ENCODE results near the gene C12orf57.

Gene C12orf57

DNA sequence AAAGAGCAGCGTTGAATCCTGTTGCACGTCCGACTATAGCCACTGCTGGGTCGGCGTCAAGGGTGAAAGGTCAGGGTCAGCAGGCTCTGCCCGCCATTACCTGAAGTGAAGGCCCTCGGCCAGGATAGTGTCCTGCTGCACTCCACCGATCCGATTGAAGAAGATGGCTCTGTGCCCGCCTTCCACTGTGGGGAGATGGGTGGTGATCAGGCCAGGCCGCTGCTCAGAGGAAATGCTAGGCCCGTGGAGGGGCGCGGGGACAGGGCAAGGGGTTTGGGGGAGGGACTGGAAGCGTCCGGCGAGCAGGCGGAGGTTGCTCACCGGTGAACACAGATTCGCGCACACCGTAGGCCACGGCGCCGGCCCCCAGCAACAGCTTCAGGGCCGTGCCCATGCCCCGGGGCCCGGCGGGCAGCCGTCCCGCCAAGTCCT lies 26.3 kb downstream of the C12orf57 start:
- TF ChIP-seq, protein P1, sequence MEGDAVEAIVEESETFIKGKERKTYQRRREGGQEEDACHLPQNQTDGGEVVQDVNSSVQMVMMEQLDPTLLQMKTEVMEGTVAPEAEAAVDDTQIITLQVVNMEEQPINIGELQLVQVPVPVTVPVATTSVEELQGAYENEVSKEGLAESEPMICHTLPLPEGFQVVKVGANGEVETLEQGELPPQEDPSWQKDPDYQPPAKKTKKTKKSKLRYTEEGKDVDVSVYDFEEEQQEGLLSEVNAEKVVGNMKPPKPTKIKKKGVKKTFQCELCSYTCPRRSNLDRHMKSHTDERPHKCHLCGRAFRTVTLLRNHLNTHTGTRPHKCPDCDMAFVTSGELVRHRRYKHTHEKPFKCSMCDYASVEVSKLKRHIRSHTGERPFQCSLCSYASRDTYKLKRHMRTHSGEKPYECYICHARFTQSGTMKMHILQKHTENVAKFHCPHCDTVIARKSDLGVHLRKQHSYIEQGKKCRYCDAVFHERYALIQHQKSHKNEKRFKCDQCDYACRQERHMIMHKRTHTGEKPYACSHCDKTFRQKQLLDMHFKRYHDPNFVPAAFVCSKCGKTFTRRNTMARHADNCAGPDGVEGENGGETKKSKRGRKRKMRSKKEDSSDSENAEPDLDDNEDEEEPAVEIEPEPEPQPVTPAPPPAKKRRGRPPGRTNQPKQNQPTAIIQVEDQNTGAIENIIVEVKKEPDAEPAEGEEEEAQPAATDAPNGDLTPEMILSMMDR (IDR thresholded peaks at IDR 0.05), result no peak

DNA sequence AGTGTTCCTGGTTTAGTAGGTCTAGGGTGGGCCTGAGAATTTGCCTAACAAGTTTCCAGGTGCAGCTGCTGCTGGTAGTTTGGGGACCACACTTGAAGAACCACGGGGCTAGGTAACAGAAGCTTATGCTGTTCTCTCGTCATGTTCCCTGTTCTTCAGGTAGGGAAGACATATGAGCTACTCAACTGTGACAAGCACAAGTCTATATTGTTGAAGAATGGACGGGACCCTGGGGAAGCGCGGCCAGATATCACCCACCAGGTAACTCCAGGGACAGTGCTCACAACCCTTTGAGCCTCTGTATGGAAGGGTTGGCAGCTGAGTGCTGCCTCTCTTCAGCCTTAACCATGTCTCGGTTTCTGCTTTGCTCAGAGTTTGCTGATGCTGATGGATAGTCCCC lies 30.4 kb downstream of the C12orf57 start:
- TF ChIP-seq, protein P1 (IDR thresholded peaks at IDR 0.05), result no peak

DNA sequence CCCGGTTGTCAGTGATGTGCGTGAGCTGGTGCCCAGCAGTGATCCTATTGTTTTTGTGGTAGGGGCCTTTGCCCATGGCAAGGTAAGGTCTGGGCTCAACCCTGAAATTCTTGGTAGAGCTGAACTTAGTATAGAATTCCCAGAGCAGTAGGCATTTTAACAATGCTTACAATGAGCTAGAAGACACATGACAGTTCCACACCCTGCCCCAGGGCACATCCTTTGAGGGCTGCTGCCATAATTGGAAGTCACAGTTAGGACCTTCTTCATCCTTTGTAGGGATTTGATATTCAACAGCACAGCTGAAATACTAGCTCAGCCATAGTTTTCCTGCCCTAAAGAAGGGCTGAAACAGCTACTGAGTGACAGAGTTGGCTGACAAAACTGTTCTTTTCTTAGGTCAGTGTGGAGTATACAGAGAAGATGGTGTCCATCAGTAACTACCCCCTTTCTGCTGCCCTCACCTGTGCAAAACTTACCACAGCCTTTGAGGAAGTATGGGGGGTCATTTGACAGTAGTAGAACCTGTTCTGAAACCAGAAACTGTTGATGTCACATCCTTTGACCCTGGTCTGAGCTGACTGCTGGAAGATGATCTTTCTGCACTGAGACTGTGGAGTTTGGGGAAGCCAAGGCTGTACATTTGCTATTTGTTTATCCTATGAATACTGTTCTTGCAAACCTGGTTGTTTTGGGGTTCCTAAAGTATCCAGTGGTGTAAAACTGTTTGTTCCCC lies 31.6 kb downstream of the C12orf57 start:
- TF ChIP-seq, protein P1 (IDR thresholded peaks at IDR 0.05), result no peak

DNA sequence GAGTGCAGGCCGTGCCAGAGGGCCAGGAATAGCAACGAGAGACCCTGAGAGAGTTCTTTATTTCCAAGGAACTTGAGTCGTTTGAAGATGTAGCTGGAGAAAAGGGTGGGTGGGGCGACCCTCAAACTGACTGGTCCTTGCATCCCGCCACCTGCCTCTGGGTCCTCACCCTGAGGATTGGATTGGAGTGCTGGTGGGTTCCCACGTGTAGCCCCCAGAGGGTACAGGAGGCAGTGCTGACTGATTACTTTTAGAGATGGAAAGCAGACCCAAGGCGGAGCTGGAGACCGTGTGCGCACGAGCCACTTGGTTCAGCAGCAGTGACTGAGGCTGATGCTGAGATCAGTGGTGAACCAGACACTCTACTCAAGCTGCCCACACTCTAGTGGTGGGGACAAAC lies 33.8 kb downstream of the C12orf57 start:
- TF ChIP-seq, protein P1 (IDR thresholded peaks at IDR 0.05), result no peak

DNA sequence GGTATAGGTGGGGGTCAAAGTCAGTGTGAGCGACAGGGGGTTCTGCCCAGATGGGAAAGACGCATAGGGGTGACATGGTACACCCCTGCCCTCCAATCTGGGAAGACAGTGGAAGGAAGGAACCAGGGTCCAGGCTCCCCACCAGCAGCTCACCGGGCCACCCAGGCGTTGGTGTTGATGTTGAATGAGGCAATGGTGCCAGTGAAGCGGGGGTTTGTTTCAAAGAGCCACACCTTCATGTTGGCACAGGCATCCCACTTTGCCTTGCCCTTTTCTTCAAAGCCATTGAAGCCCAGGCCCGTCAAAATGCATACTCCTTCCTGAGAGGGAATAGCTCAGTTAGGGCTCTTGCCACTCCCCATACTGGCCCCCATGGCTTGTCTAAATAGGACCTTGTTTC lies 34.4 kb downstream of the C12orf57 start:
- TF ChIP-seq, protein P1 (IDR thresholded peaks at IDR 0.05), result no peak

DNA sequence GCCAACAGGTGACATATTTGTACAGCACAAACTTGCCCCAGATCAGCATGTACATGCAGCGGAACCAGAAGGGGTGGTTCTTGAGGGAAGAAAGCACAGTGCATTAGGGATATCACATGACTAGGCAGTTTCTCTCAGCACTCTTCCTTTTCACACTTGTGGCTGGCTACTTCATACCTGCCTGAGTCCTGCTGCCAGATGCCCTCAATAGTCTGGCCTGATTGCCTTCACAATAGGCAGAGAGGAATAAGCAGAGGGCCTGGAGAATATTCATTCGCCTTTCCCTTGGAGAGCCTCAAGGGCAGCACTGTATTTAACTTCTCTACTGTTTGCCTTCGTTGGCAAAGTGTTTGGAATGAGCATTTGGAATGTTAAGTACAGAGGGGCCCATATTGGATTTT lies 34.8 kb downstream of the C12orf57 start:
- TF ChIP-seq, protein P1 (IDR thresholded peaks at IDR 0.05), result no peak

DNA sequence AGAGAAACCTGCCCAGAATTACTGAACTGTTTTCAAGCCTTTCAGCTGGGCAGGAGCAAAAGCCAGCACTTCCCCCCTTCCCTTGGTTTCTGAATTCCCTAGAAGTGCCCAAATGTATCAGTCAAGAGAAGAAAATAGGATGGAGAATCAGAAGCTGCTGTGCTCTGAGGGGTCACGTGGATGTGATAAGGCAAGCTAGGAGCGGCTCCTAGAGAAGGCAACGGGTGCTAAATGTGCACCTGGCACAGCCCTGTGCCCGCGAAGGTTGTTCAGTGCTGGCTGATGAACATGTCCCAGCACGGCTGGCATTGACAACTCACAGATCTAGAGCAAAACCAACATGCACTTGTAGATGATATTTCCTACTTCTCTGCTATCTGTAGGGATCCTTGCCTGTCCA lies 35.2 kb downstream of the C12orf57 start:
- TF ChIP-seq, protein P1 (IDR thresholded peaks at IDR 0.05), result no peak

DNA sequence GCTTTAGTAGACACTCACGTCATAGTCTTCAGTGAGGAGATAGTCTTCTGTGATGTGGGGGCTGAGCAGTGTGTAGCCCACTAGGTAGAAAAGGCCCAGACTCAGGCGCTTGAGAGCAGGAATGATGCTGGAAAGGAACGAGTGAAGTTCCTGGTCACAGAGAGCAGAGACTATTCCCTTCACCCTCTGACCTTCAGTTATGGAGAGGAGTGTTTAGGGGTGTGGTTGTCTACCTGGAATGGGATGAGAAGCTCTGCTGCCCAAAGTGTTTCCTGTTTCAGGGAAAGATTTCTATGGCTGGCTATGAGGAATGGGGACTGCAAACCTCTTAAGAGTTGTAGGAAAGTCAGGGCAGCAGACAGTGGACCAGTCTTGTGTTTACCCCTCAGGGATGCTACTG lies 35.6 kb downstream of the C12orf57 start:
- TF ChIP-seq, protein P1 (IDR thresholded peaks at IDR 0.05), result no peak
